DND-41 (cell line): ENCODE measurements around the gene PTPRG.

Experiments used
- ATAC-seq: fragments of 200-7000 bp; cut with Tn5 transposase; 3 replicates; pipeline ENCODE4 v1.9.1; 2021; ENCODE audit warnings: low read depth; ENCODE audit not compliant: insufficient read depth
- DNase-seq: peaks from one replicate; pipeline ENCODE4 v3.0.0-alpha.2; 2020
- H2AFZ ChIP-seq: 2 replicates; pipeline ENCODE4 v1.6.0; 2012; ENCODE audit warnings: low read depth, low read length
- H3K27ac ChIP-seq: 2 replicates; pipeline ENCODE4 v1.5.1; 2012; ENCODE audit warnings: low read length, inconsistent platforms
- H3K27me3 ChIP-seq: fragments of 200-600 bp; sonication (generic); 2 replicates; pipeline ENCODE4 v1.6.0; 2012; ENCODE audit warnings: low read length, mild to moderate bottlenecking, inconsistent platforms; ENCODE audit not compliant: insufficient read depth, poor library complexity
- H3K36me3 ChIP-seq: 2 replicates; pipeline ENCODE4 v1.5.1; 2012; ENCODE audit warnings: low read length, inconsistent platforms; ENCODE audit not compliant: insufficient read depth
- H3K4me1 ChIP-seq: 2 replicates; pipeline ENCODE4 v1.5.1; 2012; ENCODE audit warnings: mild to moderate bottlenecking, low read length; ENCODE audit not compliant: insufficient read depth
- H3K4me2 ChIP-seq: 2 replicates; pipeline ENCODE4 v1.6.0; 2012; ENCODE audit warnings: mild to moderate bottlenecking, moderate library complexity, low read length, inconsistent platforms; ENCODE audit not compliant: insufficient read depth
- H3K4me3 ChIP-seq, 2 experiments: fragments of 200-600 bp in 1 of 2; shearing (Covaris generic) in 1 of 2; 2 replicates each; pipeline ENCODE4 v1.5.1; 2012 to 2016; ENCODE audit warnings: inconsistent platforms in 2 of 2, low read length in 2 of 2, mild to moderate bottlenecking in 2 of 2, low read depth in 1 of 2, moderate library complexity in 1 of 2
- H3K79me2 ChIP-seq: 2 replicates; pipeline ENCODE4 v1.6.0; 2012; ENCODE audit warnings: low read length, inconsistent platforms; ENCODE audit not compliant: insufficient read depth
- H3K9ac ChIP-seq: 2 replicates; pipeline ENCODE4 v1.6.0; 2012; ENCODE audit warnings: low read depth, mild to moderate bottlenecking, inconsistent platforms, low read length, moderate library complexity
- H3K9me3 ChIP-seq: 2 replicates; pipeline ENCODE4 v1.5.1; 2012; ENCODE audit warnings: low read length, moderate library complexity, mild to moderate bottlenecking, inconsistent platforms; ENCODE audit not compliant: insufficient read depth, severe bottlenecking
- H4K20me1 ChIP-seq: 2 replicates; pipeline ENCODE4 v1.6.0; 2012; ENCODE audit warnings: low read length; ENCODE audit not compliant: insufficient read depth
- EZH2 ChIP-seq: IDR thresholded peaks from 3 replicates; pipeline ENCODE4 v1.6.1; 2012; ENCODE audit warnings: borderline replicate concordance, low read depth, mild to moderate bottlenecking, moderate library complexity, low read length, inconsistent platforms; ENCODE audit not compliant: severe bottlenecking
- TF ChIP-seq, protein P1 (sequence below): IDR thresholded peaks from 2 replicates; pipeline ENCODE4 v1.5.1; 2012; ENCODE audit warnings: borderline replicate concordance, low read length, moderate library complexity, mild to moderate bottlenecking; ENCODE audit not compliant: poor library complexity, severe bottlenecking; ENCODE audit errors: extremely low read depth

The PTPRG gene

DNA sequence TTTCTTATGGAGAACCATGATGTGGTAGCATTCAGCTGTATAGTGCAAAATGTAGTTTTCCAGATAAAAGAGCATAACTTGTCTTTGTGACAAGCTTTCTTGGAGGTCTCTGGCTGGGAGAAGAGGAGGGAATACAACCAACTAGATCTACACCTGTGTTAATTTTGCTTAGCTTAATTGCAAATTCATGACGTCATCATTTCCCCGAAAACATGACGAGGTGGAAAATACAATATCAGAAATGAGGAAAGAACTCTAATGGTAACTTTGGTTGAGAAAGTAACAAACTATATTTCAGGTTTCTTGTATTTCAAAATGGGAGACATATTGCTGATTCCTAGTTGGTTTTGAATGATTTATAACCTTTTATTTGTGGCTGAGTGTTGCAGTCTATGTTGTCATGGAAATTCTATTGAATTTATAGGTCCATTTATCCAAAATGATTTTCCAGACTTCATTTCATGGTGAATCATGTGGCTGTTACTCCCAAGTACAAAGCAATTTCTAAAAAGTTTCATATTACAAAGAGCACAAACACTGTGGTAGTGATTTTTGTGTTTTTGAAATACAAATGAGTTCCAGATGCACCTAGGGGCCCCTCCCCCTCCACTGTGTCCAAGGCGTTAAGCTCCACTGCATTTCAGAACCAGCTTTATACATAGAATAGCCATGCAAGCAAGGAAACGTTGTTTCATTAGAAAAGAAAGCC is 504.8 kb downstream of the PTPRG start:
- Histone ChIP-seq H3K36me3 (no peaks in the 10 kb centered on the region), H3K79me2 (no peaks in the 10 kb centered on the region), H3K27ac (no peak overlapping the region), H3K27me3 (no peaks in the 10 kb centered on the region), H3K9me3 (no peaks in the 10 kb centered on the region), H3K4me3 (no peak overlapping the region), H2AFZ (no peak overlapping the region), H3K9ac (no peak overlapping the region), H4K20me1 (no peaks in the 10 kb centered on the region), H3K4me2 (no peak overlapping the region), H3K4me1 (no peaks in the 10 kb centered on the region)
- ATAC-seq = no peak
- no peak for TF ChIP-seq EZH2
- TF ChIP-seq, protein P1, sequence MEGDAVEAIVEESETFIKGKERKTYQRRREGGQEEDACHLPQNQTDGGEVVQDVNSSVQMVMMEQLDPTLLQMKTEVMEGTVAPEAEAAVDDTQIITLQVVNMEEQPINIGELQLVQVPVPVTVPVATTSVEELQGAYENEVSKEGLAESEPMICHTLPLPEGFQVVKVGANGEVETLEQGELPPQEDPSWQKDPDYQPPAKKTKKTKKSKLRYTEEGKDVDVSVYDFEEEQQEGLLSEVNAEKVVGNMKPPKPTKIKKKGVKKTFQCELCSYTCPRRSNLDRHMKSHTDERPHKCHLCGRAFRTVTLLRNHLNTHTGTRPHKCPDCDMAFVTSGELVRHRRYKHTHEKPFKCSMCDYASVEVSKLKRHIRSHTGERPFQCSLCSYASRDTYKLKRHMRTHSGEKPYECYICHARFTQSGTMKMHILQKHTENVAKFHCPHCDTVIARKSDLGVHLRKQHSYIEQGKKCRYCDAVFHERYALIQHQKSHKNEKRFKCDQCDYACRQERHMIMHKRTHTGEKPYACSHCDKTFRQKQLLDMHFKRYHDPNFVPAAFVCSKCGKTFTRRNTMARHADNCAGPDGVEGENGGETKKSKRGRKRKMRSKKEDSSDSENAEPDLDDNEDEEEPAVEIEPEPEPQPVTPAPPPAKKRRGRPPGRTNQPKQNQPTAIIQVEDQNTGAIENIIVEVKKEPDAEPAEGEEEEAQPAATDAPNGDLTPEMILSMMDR = no peak
- no peak for DNase-seq

GRCh38 chr3:62068337-62068736 is 507.0 kb downstream of the PTPRG start:
- ATAC-seq = no peak
- Histone ChIP-seq H2AFZ (no peak overlapping the region), H3K27ac (no peak overlapping the region), H3K9me3 (no peaks in the 10 kb centered on the region), H3K36me3 (no peaks in the 10 kb centered on the region), H3K79me2 (no peaks in the 10 kb centered on the region), H3K27me3 (no peaks in the 10 kb centered on the region), H3K4me3 (no peak overlapping the region), H3K9ac (no peak overlapping the region), H3K4me1 (no peaks in the 10 kb centered on the region), H3K4me2 (no peak overlapping the region), H4K20me1 (no peaks in the 10 kb centered on the region)
- no peak for DNase-seq
- TF ChIP-seq, protein P1 = no peak
- TF ChIP-seq EZH2 = no peak

GRCh38 chr3:62070891-62071290 is 509.5 kb downstream of the PTPRG start:
- Histone ChIP-seq H3K4me3 (no peak overlapping the region), H3K9me3 (no peaks in the 10 kb centered on the region), H3K9ac (no peak overlapping the region), H3K27ac (no peak overlapping the region), H3K4me1 (no peaks in the 10 kb centered on the region), H3K4me2 (no peak overlapping the region), H4K20me1 (no peaks in the 10 kb centered on the region), H3K79me2 (no peaks in the 10 kb centered on the region), H3K36me3 (no peaks in the 10 kb centered on the region), H3K27me3 (no peaks in the 10 kb centered on the region), H2AFZ (no peak overlapping the region)
- no peak for DNase-seq
- TF ChIP-seq EZH2 = no peak
- TF ChIP-seq, protein P1 = no peak
- ATAC-seq = no peak
